ENCODE measurements around the gene INF2.

DNA sequence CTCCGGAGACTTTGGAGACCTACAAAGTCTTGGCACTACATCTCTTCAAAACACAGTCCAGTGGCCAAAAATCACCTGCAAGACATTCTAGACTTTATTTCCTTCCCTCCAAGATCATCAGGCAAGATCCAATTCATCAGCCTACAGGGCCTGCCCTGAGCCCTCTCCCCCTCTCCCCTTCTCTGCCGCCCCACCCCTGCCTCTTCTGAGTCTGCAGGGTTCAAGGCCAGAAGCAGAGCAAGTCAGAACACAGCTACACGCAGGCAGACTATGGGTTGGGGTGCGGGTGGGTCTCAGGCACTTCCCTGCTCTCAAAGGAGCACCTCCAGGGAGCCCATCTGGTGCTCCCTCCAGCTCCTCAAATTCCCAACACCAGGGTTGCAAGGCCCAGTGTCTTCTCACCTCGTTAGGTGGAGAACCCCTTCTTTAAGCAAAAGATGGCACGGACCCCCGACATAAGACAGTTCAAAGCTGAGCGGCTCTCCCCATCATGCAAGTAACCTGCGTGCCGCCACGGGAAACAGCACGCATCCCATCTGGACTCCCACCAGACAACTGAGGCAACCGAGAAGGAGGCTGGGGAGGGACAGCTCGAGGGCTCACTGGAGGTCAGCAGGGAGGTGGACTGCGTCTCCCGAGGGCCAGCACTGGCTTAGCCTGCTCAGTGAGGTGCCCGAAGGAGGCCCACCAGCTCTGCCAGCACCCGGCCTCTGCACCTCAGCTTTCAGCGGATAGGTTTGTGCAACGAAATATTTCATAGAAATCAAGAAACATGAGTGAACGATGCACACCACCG is 5.6 kb upstream of the INF2 start:
- TF ChIP-seq, protein P1, sequence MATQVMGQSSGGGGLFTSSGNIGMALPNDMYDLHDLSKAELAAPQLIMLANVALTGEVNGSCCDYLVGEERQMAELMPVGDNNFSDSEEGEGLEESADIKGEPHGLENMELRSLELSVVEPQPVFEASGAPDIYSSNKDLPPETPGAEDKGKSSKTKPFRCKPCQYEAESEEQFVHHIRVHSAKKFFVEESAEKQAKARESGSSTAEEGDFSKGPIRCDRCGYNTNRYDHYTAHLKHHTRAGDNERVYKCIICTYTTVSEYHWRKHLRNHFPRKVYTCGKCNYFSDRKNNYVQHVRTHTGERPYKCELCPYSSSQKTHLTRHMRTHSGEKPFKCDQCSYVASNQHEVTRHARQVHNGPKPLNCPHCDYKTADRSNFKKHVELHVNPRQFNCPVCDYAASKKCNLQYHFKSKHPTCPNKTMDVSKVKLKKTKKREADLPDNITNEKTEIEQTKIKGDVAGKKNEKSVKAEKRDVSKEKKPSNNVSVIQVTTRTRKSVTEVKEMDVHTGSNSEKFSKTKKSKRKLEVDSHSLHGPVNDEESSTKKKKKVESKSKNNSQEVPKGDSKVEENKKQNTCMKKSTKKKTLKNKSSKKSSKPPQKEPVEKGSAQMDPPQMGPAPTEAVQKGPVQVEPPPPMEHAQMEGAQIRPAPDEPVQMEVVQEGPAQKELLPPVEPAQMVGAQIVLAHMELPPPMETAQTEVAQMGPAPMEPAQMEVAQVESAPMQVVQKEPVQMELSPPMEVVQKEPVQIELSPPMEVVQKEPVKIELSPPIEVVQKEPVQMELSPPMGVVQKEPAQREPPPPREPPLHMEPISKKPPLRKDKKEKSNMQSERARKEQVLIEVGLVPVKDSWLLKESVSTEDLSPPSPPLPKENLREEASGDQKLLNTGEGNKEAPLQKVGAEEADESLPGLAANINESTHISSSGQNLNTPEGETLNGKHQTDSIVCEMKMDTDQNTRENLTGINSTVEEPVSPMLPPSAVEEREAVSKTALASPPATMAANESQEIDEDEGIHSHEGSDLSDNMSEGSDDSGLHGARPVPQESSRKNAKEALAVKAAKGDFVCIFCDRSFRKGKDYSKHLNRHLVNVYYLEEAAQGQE (IDR thresholded peaks at IDR 0.05; ENCODE audit: low read depth), result no peak
- TF ChIP-seq TAF1 (IDR thresholded peaks at IDR 0.05; ENCODE audit: low read depth) (no peak), RAD21 (IDR thresholded peaks at IDR 0.05; ENCODE audit: low read depth) (no peak), EGR1 (IDR thresholded peaks at IDR 0.05) (no peak), CEBPB (IDR thresholded peaks at IDR 0.05) (no peak), TCF12 (IDR thresholded peaks at IDR 0.05; ENCODE audit: low read depth) (no peak), CREB1 (IDR thresholded peaks at IDR 0.05; ENCODE audit: low read depth) (no peak)

Data from Ishikawa (cell line).